Endodermal cell (in vitro differentiated cells): ENCODE data around the gene GRIPAP1. TPM values are rescaled to one million over a fixed set of nuclear protein-coding genes. Genes with fewer than 3 reads are reported as not detected.

Experiments used
- DNase-seq: peaks from one replicate; pipeline ENCODE4 v3.0.0-alpha.2; 2017
- H3K27ac ChIP-seq: 2 replicates; pipeline ENCODE4 v1.5.1; 2013; ENCODE audit warnings: mild to moderate bottlenecking, low read depth, low read length, moderate library complexity
- H3K27me3 ChIP-seq: 2 replicates; pipeline ENCODE4 v1.6.1; 2013; ENCODE audit warnings: mild to moderate bottlenecking, low read length, moderate library complexity; ENCODE audit not compliant: insufficient read depth, control insufficient read depth, poor library complexity, severe bottlenecking
- H3K36me3 ChIP-seq: 2 replicates; pipeline ENCODE4 v1.7.0; 2013; ENCODE audit warnings: mild to moderate bottlenecking, low read length, moderate library complexity; ENCODE audit not compliant: control insufficient read depth, insufficient read depth
- H3K4me1 ChIP-seq: one replicate; pipeline ENCODE4 v1.7.0; 2013; ENCODE audit warnings: low read length; ENCODE audit not compliant: control insufficient read depth, insufficient read depth
- H3K4me3 ChIP-seq: 2 replicates; pipeline ENCODE4 v1.5.1; 2013; ENCODE audit warnings: mild to moderate bottlenecking, low read length, moderate library complexity
- H3K9ac ChIP-seq: 2 replicates; pipeline ENCODE4 v1.6.1; 2013; ENCODE audit warnings: mild to moderate bottlenecking, low read length, moderate library complexity; ENCODE audit not compliant: poor library complexity, severe bottlenecking; ENCODE audit errors: extremely low read depth
- H3K9me3 ChIP-seq: 2 replicates; pipeline ENCODE4 v1.6.1; 2013; ENCODE audit warnings: mild to moderate bottlenecking, low read length, moderate library complexity; ENCODE audit not compliant: control insufficient read depth
- H3K27ac Mint-ChIP-seq: 2 replicates; pipeline ENCODE4 v1.8.0; 2020; ENCODE audit warnings: mixed read lengths
- H3K27me3 Mint-ChIP-seq: 2 replicates; pipeline ENCODE4 v1.8.0; 2021; ENCODE audit warnings: mild to moderate bottlenecking, mixed read lengths; ENCODE audit not compliant: insufficient read depth
- H3K36me3 Mint-ChIP-seq: 2 replicates; pipeline ENCODE4 v1.8.0; 2020; ENCODE audit warnings: low read depth, mixed read lengths
- H3K4me1 Mint-ChIP-seq: 2 replicates; pipeline ENCODE4 v1.8.0; 2020; ENCODE audit warnings: mixed read lengths
- H3K4me3 Mint-ChIP-seq: 2 replicates; pipeline ENCODE4 v1.8.0; 2020; ENCODE audit warnings: mild to moderate bottlenecking, moderate library complexity, mixed read lengths
- H3K9me3 Mint-ChIP-seq: 2 replicates; pipeline ENCODE4 v1.8.0; 2020; ENCODE audit warnings: mild to moderate bottlenecking, mixed read lengths
- CTCF ChIP-seq: fragments of 200-600 bp; sonication (generic); conservative IDR thresholded peaks from 2 replicates; pipeline ENCODE4 v1.5.0; 2021; ENCODE audit warnings: antibody characterized with exemption, mild to moderate bottlenecking
- WGBS, 2 experiments: methylation state at CpG; one replicate each; pipeline versions ENCODE4 v1.1.5 to v1.1.7; 2013; ENCODE audit warnings: missing lambda C conversion rate in 2 of 2, mixed read lengths in 1 of 2; ENCODE audit not compliant: insufficient coverage in 1 of 2, insufficient read length in 1 of 2; 5-methylcytosine and 5-hydroxymethylcytosine counted together
- total RNA-seq, 2 donors: library from RNA; stranded (reverse); fragmentation: NEBNext Ultra II Directional in 1 of 2; extraction: Animal tissue kit (Norgen Biotek cat#: 25700) in 1 of 2; gene quantifications; 2 replicates in 1 of 2; 3 replicates in 1 of 2; pipeline ENCODE4 v1.2.1, GENCODE V29; 2021

Gene GRIPAP1
- total RNA-seq, 2 donors from 2014 or later = 55.9 to 63.1 TPM

DNA sequence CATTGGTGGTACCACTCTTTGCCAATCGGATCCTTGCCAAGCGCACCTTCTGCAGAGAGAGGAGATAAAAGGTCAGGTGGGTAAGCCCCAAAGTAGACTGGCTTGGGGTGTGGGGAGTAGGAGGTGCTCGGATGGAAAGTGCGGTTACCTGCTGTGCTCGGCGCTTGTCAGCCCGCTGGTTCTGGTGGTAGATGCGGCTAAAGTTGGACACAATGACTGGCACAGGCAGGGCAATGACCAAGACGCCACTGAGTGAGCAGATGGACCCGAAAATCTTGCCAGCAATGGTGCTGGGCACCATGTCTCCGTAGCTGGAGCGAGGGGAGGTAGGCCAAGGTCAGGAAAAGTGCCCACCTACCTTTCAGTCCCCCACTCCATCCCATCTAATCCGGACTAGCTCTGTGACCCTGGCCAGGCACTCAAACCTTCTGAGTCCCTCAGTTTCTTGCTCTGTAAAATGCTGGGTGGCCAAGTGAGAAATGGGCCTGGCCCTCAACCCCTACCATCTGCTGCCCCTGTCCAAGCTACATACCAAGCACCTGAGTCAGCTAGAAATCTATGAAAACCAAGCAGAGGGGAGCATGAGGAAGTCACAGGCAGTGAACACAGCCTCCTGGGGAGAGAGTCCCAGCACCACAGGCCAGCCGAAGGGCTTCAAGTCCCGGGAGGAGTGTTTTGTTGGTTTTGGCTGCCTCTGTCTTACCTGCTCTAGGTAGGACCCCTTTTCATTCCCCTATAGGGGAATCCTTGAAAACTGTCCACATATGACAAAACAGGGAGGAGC lies 35.1 kb downstream of the GRIPAP1 start:
- no peaks in the 10 kb centered on the region for H3K27me3 ChIP-seq

DNA sequence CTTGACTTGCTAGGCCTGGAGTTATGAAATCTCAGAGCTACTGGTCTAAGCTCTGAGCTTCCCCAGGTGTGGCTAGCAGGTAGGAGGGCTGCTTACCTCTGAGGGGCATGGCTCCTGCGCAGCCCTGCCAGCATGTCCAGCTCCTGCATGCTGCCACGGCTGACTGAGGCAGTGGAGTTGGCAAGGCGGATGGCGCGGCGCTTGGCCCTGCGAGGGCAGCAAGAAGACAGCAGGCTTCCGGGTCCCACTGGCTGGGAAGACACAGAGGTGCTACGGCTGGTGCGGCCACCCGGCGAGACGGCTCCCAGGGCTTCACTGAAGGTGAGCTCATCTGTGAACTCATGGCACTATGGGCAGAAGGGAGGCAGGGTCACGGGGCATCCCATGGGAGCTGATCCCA lies 36.1 kb downstream of the GRIPAP1 start:
- no peak overlapping the region for H3K27ac ChIP-seq
- H3K4me1 ChIP-seq = no peaks in the 10 kb centered on the region
- H3K4me1 Mint-ChIP-seq = peaks cover 5% of the 10 kb centered on the region
- no peak overlapping the region for H3K27ac Mint-ChIP-seq
- H3K4me3 ChIP-seq = no peak overlapping the region
- H3K36me3 ChIP-seq = no peaks in the 10 kb centered on the region
- no peaks in the 10 kb centered on the region for H3K9me3 ChIP-seq
- H3K36me3 Mint-ChIP-seq = peaks cover 5% of the 10 kb centered on the region
- H3K27me3 Mint-ChIP-seq = no peaks in the 10 kb centered on the region
- DNase-seq = no peak
- no peaks in the 10 kb centered on the region for H3K27me3 ChIP-seq
- WGBS, 2 experiments = 94 to 100% methylated on average over 1 to 14 of the region's 14 CpGs
- H3K4me3 Mint-ChIP-seq = no peak overlapping the region
- H3K9me3 Mint-ChIP-seq = peaks cover 58% of the 10 kb centered on the region
- no peak for TF ChIP-seq CTCF
- no peak overlapping the region for H3K9ac ChIP-seq

More for the DNA sequence above, 35.1 kb downstream of the GRIPAP1 start:
- Mint-ChIP-seq H3K4me1 (no peaks in the 10 kb centered on the region), H3K9me3 (peaks cover 49% of the 10 kb centered on the region), H3K4me3 (no peak overlapping the region), H3K36me3 (peaks cover 5% of the 10 kb centered on the region), H3K27me3 (no peaks in the 10 kb centered on the region), H3K27ac (no peak overlapping the region)
- H3K4me1 ChIP-seq = no peaks in the 10 kb centered on the region
- H3K9me3 ChIP-seq = no peaks in the 10 kb centered on the region
- no peak overlapping the region for H3K27ac ChIP-seq
- no peak for DNase-seq
- no peaks in the 10 kb centered on the region for H3K36me3 ChIP-seq
- 94 to 100% methylated on average over 2 to 13 of the region's 15 CpGs for WGBS, 2 experiments
- no peak overlapping the region for H3K9ac ChIP-seq
- no peak for TF ChIP-seq CTCF
- H3K4me3 ChIP-seq = no peak overlapping the region

DNA sequence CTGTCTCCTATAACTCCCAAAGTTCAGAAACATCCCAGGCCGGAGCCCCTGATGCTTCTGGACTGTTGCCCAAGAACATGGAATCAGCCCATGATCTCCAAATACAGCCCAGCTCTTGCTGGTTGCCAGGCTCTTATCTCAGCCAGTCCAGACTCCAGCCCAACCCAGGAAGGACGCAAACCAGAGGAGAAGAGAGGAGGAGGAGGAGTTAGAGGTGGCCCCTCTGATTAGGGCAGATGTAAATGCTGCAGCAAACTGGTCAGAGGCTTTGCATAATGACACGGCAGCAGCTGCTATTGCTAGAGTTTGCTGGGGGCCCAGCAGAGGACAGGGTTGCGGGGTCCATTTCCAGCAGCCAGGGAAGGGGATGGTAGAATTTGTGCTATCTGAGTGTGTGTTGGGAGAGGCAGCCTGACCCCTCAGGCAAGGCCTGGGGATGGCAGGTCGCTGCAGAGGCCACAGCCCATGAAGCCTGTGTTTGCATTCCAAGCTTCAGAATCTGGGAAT lies 40.4 kb downstream of the GRIPAP1 start:
- Histone ChIP-seq H3K9me3 (no peaks in the 10 kb centered on the region), H3K4me3 (no peak overlapping the region), H3K4me1 (no peaks in the 10 kb centered on the region), H3K36me3 (no peaks in the 10 kb centered on the region), H3K27ac (no peak overlapping the region), H3K9ac (no peak overlapping the region), H3K27me3 (no peaks in the 10 kb centered on the region)
- peak; percentile 11 for TF ChIP-seq CTCF
- Mint-ChIP-seq H3K9me3 (peaks cover 54% of the 10 kb centered on the region), H3K27ac (peak overlapping the region; percentile 35), H3K36me3 (peaks cover 2% of the 10 kb centered on the region), H3K4me1 (peaks cover 5% of the 10 kb centered on the region), H3K27me3 (no peaks in the 10 kb centered on the region), H3K4me3 (no peak overlapping the region)
- 40 to 65% methylated on average over 1 to 4 of the region's 5 CpGs for WGBS, 2 experiments
- DNase-seq = no peak
